HepG2 (cell line): ENCODE measurements around the gene KIAA1755. TPM values are rescaled to one million over a fixed set of nuclear protein-coding genes. Genes with fewer than 3 reads are reported as not detected.

Source experiments
- ADNP ChIP-seq: sonication (generic); formaldehyde crosslinking; IDR thresholded peaks from 2 replicates; pipeline ENCODE4 v1.4.0; 2020; ENCODE audit warnings: missing genetic modification reagents
- ARID3A ChIP-seq: IDR thresholded peaks from 2 replicates; pipeline ENCODE4 v1.6.1; 2012; ENCODE audit warnings: low read depth, low read length, improper control_type of control experiment
- ATF2 ChIP-seq: sonication (generic); formaldehyde crosslinking; IDR thresholded peaks from 2 replicates; pipeline ENCODE4 v1.4.0; 2020; ENCODE audit warnings: missing genetic modification reagents
- DBP ChIP-seq: sonication (generic); formaldehyde crosslinking; IDR thresholded peaks from 2 replicates; pipeline ENCODE4 v1.4.0; 2020; ENCODE audit warnings: missing genetic modification reagents; ENCODE audit errors: not compliant biosample characterization
- FOXP4 ChIP-seq: sonication (generic); formaldehyde crosslinking; IDR thresholded peaks from 2 replicates; pipeline ENCODE4 v1.4.0; 2020; ENCODE audit warnings: missing genetic modification reagents
- GLI4 ChIP-seq: sonication (generic); formaldehyde crosslinking; IDR thresholded peaks from 2 replicates; pipeline ENCODE4 v1.5.1; 2020; ENCODE audit warnings: missing genetic modification reagents, mild to moderate bottlenecking, moderate library complexity, borderline replicate concordance
- HNRNPLL ChIP-seq: fragments of 200-400 bp; formaldehyde crosslinking; IDR thresholded peaks from 2 replicates; pipeline ENCODE4 v1.6.1; 2017; ENCODE audit warnings: mild to moderate bottlenecking, low read depth, low read length; ENCODE audit not compliant: poor library complexity, severe bottlenecking
- KDM4B ChIP-seq: sonication (generic); formaldehyde crosslinking; IDR thresholded peaks from 2 replicates; pipeline ENCODE4 v1.4.0; 2020; ENCODE audit warnings: missing genetic modification reagents
- MEIS1 ChIP-seq: sonication (generic); formaldehyde crosslinking; IDR thresholded peaks from 2 replicates; pipeline ENCODE4 v1.9.0; 2021; ENCODE audit warnings: mild to moderate bottlenecking, missing genetic modification reagents, moderate library complexity, borderline replicate concordance
- RFXAP ChIP-seq: sonication (generic); formaldehyde crosslinking; IDR thresholded peaks from 2 replicates; pipeline ENCODE4 v1.4.0; 2020; ENCODE audit warnings: missing genetic modification reagents, borderline replicate concordance
- SATB2 ChIP-seq: sonication (generic); formaldehyde crosslinking; IDR thresholded peaks from 2 replicates; pipeline ENCODE4 v1.5.0; 2020; ENCODE audit warnings: missing genetic modification reagents
- SIN3A ChIP-seq: IDR thresholded peaks from 2 replicates; pipeline ENCODE4 v1.6.1; 2011; ENCODE audit warnings: low read depth, mild to moderate bottlenecking, control low read depth, low read length, borderline replicate concordance
- SOX5 ChIP-seq: IDR thresholded peaks from 2 replicates; pipeline ENCODE4 v1.6.1; 2016; ENCODE audit warnings: borderline replicate concordance
- STAT5B ChIP-seq: sonication (generic); formaldehyde crosslinking; IDR thresholded peaks from 2 replicates; pipeline ENCODE4 v1.4.0; 2020; ENCODE audit warnings: missing genetic modification reagents
- TAF15 ChIP-seq: fragments of 200-400 bp; formaldehyde crosslinking; IDR thresholded peaks from one replicate; pipeline ENCODE4 v1.6.1; 2018; ENCODE audit warnings: mild to moderate bottlenecking, low read depth, low read length; ENCODE audit not compliant: poor library complexity, severe bottlenecking
- YEATS4 ChIP-seq: sonication (generic); formaldehyde crosslinking; IDR thresholded peaks from 2 replicates; pipeline ENCODE4 v1.4.0; 2020; ENCODE audit warnings: missing genetic modification reagents, borderline replicate concordance
- ZNF605 ChIP-seq: sonication (generic); formaldehyde crosslinking; IDR thresholded peaks from 2 replicates; pipeline ENCODE4 v1.8.0; 2022; ENCODE audit warnings: mild to moderate bottlenecking, missing genetic modification reagents
- ZNF660 ChIP-seq: sonication (generic); formaldehyde crosslinking; IDR thresholded peaks from 2 replicates; pipeline ENCODE4 v1.5.1; 2020; ENCODE audit warnings: mild to moderate bottlenecking, low read depth, missing genetic modification reagents, borderline replicate concordance
- ZNF704 ChIP-seq: sonication (generic); formaldehyde crosslinking; IDR thresholded peaks from 2 replicates; pipeline ENCODE4 v1.8.1; 2023; ENCODE audit warnings: mild to moderate bottlenecking, inconsistent platforms, moderate library complexity, missing genetic modification reagents, borderline replicate concordance
- ZNF747 ChIP-seq: sonication (generic); formaldehyde crosslinking; IDR thresholded peaks from 2 replicates; pipeline ENCODE4 v1.8.1; 2023; ENCODE audit warnings: missing genetic modification reagents, mild to moderate bottlenecking, borderline replicate concordance
- ZNF891 ChIP-seq: sonication (generic); formaldehyde crosslinking; IDR thresholded peaks from 2 replicates; pipeline ENCODE4 v1.5.0; 2020; ENCODE audit warnings: mild to moderate bottlenecking, missing genetic modification reagents
- polyA plus RNA-seq, 8 experiments: library from polyadenylated mRNA; depleted of rRNA in 3 of 8; stranded (reverse) in 7 of 8; unstranded in 1 of 8; fragments of >200 nt; fragmentation: Illumina TruSeq in 4 of 8; extraction: Trizol in 4 of 8; gene quantifications; 2 replicates each; pipeline versions ENCODE4 v1.2.1 to v1.2.3, GENCODE V29; 2011 to 2016; ENCODE audit warnings: low read depth in 4 of 8, missing spikeins in 1 of 8, mixed read lengths in 1 of 8; ENCODE audit not compliant: insufficient read depth in 1 of 8
- total RNA-seq, 5 experiments: library from RNA; depleted of rRNA; stranded (reverse); fragments of >200 nt; fragmentation: Illumina TruSeq; extraction: Trizol; gene quantifications; 2 replicates each; pipeline ENCODE4 v1.2.3, GENCODE V29; 2016; ENCODE audit warnings: low read depth in 1 of 5

Gene KIAA1755
- total and polyA plus RNA-seq, 2 of the 13 experiments (the other 11 are each of a cell fraction or from before 2014, with no cell fraction given), result 0.04 TPM; not detected in 1

- TF ChIP-seq MEIS1 (CRISPR knock-in tag) (no peak), STAT5B (CRISPR knock-in tag) (no peak), ZNF605 (CRISPR knock-in tag) (peak; percentile 87; the same call in 1 of the 2 replicates), HNRNPLL (no peak), ZNF660 (CRISPR knock-in tag) (no peak), SATB2 (CRISPR knock-in tag) (no peak), ATF2 (0 out of 2 replicates have a peak, but pooled peaks have one; percentile 42), ARID3A (peak; percentile 77), FOXP4 (CRISPR knock-in tag) (0 out of 2 replicates have a peak, but pooled peaks have one; percentile 14), ZNF891 (no peak), DBP (no peak), GLI4 (no peak), KDM4B (no peak), ZNF704 (CRISPR knock-in tag) (no peak), RFXAP (CRISPR knock-in tag) (no peak; the same call in 1 of the 2 replicates), TAF15 (no peak), ZNF747 (no peak), SOX5 (CRISPR knock-in tag) (peak; percentile 21; the same call in 1 of the 2 replicates), ADNP (CRISPR knock-in tag) (peak; percentile 87), YEATS4 (CRISPR knock-in tag) (no peak), SIN3A (no peak)
Observed at GRCh38 chr20:38290829-38291814, 30.6 kb upstream of the KIAA1755 start (continued).
